Gastroesophageal sphincter (tissue), 3 donors: ENCODE data around the gene GTF2I.
"Not testable (repeated sequence)": the region's sequence is repeated elsewhere in the genome, so short reads cannot be mapped to it uniquely, and the experiment has no call there.

Source experiments
- POLR2A ChIP-seq, 2 donors: fragments of 450-650 bp; IDR thresholded peaks; one replicate each; pipeline ENCODE4 v1.6.1; 2017; ENCODE audit warnings: antibody characterized with exemption in 2 of 2, mild to moderate bottlenecking in 2 of 2, moderate library complexity in 1 of 2
- TF ChIP-seq, protein P1 (sequence below), 4 experiments: fragments of 200-600 bp in 2 of 4; fragments of 450-650 bp in 2 of 4; sonication (generic) in 1 of 4; IDR thresholded peaks; one replicate each; pipeline ENCODE4 v1.5.1; 2017 to 2019; ENCODE audit warnings: antibody characterized with exemption in 4 of 4, mild to moderate bottlenecking in 2 of 4, moderate library complexity in 2 of 4

DNA sequence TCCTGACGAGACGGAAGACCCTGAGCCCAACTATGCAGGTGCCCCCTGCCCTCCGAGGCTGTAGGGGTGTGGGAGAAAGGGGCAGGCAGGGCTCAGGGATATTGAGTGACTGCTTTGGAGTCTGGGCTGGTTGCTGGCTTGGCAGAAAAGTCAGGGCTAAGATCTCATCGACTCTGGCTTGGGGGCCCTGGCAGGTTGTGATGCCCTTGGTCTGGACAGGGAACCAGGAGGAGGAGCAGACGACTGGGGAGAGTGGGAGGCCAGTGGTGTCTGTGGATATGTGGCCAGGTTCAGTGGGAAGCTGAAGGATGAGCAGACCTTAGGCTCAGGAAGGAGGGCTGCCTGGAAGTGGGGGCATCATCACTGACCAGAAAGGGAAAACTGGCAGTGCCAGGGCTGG lies 126.1 kb downstream of the GTF2I start:
- TF ChIP-seq, protein P1, sequence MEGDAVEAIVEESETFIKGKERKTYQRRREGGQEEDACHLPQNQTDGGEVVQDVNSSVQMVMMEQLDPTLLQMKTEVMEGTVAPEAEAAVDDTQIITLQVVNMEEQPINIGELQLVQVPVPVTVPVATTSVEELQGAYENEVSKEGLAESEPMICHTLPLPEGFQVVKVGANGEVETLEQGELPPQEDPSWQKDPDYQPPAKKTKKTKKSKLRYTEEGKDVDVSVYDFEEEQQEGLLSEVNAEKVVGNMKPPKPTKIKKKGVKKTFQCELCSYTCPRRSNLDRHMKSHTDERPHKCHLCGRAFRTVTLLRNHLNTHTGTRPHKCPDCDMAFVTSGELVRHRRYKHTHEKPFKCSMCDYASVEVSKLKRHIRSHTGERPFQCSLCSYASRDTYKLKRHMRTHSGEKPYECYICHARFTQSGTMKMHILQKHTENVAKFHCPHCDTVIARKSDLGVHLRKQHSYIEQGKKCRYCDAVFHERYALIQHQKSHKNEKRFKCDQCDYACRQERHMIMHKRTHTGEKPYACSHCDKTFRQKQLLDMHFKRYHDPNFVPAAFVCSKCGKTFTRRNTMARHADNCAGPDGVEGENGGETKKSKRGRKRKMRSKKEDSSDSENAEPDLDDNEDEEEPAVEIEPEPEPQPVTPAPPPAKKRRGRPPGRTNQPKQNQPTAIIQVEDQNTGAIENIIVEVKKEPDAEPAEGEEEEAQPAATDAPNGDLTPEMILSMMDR (IDR thresholded peaks at IDR 0.05) = not testable (repeated sequence)
- TF ChIP-seq POLR2A (IDR thresholded peaks at IDR 0.05) = not testable (repeated sequence)
